Amniotic stem cell (primary cell): ENCODE measurements around the gene DMXL1.
"Not testable (repeated sequence)": the region's sequence is repeated elsewhere in the genome, so short reads cannot be mapped to it uniquely, and the experiment has no call there.

Experiments used
- DNase-seq: peaks from one replicate; lab custom pipeline; 2025; lab: John Stamatoyannopoulos, UW

DMXL1 gene

GRCh38 chr5:119070578-119070827 lies 384 bp upstream of the DMXL1 start:
- DNase-seq = peak; percentile 90

DNA sequence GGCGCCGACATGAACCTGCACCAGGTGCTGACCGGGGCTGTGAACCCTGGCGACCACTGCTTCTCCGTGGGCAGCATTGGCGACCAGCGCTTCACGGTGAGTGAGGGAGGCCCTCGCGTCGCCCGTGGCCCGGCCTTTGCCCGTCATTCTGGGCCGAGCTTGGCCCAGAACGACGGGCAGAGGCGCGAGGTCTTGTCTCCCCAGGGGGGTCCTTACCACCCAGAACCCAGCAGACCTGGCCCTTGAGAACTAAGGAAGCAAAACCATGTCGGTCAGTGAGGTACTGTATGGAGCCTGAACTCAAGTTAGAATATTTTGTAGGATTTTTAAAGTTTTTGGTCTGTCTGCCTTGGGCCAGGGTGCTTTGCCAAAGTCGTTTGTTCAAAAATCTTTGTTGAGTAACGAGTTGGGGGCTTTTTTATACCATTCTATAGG lies 691 bp downstream of the DMXL1 start:
- no peak for DNase-seq

GRCh38 chr5:119072496-119072895 lies 1.6 kb downstream of the DMXL1 start:
- DNase-seq = no peak

DNA sequence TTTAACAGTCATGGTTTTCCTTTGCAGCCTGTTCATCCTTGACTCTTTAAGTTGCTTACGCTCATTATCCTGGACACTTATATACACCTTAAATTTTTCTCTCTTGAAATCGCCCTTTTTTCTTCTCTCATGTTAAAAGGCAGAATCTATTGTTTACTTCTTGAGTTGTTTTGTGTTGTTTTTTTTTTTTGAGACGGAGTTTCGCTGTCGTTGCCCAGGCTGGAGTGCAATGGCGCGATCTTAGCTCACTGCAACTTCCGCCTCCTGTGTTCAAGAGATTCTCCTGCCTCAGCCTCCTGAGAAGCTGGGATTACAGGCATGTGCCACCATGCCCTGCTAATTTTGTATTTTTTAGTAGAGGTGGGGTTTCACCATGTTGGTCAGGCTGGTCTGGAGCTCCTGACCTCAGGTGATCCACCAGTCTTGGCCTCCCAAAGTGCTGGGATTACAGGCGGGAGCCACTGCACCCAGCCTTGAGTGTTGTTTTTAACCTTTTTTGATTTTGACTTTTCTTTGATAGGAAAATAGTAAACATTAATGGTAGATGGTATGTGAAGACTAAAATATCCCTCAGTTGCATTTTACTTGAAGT lies 3.0 kb downstream of the DMXL1 start:
- not testable (repeated sequence) for DNase-seq

DNA sequence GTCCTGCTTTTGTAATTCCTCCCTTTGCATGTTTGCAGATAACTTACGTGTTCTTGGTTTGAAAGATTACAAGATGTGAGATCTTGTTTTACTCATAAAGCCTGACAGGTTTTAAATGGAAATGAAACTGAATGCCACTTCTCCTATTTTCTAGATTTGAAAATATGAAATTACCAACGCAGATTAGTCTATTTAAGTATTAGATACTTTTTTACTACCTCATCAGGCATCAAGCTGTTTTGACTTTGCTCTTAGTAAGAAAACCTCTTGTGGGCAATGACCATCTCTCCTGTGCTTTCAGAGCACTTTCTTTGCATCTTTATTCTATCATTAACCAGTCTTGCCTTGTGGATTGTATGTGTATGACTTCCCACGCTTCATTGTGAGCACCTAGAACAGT lies 3.5 kb downstream of the DMXL1 start:
- no peak for DNase-seq

- not testable (repeated sequence) for DNase-seq
Observed at GRCh38 chr5:119075269-119075668, 4.4 kb downstream of the DMXL1 start.

DNA sequence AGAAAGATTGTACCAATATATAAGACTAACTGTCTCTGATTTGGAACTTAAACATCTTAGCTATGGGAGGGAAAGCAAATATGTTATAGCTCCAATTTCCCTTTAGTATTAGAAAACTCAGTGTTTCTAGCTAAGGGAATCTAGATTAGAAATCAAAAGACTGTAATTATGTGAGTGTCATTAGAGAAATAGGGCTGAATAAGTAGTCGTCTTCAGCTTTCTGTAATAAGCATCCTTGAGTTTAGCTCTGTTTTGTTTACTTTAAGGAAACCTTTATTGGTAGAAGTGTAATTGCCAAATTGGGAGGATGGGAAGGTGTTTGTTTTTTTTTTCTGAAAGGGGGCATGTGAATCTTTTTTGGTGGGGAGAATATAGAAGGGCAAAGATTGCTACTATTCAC lies 5.2 kb downstream of the DMXL1 start:
- no peak for DNase-seq

DNA sequence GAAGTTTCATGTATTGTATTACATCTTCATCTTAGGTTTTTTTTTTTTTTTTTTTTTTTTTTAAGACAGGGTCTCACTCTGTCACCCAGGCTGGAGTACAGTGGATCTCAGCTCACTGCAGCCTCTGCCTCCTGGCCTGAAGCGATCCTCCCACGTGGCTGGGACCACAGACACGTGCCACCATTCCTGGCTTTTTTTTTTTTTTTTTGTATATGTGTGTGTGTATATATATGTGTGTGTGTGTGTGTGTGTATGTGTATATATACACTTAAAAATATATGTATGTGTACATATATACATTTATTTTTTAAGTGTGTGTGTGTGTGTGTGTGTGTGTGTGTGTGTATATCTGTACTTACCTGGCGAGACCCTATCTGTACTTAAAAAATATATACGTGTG lies 6.6 kb downstream of the DMXL1 start:
- DNase-seq = no peak

DNA sequence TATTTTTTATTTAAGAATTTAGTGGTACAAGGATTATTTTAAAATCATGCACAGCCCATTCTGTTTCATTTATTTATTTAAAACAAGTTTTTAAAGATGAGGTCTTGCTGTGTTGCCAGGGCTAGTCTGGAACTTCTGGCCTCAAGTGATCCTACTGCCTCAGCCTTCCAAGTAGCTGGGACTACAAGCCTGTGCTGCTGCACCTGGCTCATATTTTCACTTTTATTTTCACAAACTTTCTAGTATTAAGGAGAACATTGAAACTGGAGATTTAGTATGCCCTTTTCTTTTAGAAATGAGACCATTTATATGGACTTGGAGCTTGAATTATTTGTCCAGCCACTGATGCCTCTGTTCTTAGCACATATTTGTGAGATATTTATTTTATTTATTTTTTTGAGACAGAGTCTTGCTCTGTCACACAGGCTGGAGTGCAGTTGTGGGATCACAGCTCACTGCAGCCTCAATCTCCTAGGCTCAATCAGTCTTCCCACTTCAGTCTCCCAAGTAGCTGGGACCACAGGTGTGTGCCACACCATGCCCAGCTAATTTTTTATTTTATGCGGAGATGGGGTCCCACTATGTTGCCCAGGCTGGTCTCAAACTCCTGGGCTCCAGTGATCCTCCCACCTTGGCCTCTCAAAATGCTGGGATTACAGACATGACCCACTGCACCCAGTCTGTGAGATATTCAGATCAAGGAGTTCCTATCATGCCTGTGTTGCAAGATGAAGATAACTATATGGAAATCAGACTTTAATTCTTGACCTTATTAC lies 7.4 kb downstream of the DMXL1 start:
- DNase-seq = no peak

DNA sequence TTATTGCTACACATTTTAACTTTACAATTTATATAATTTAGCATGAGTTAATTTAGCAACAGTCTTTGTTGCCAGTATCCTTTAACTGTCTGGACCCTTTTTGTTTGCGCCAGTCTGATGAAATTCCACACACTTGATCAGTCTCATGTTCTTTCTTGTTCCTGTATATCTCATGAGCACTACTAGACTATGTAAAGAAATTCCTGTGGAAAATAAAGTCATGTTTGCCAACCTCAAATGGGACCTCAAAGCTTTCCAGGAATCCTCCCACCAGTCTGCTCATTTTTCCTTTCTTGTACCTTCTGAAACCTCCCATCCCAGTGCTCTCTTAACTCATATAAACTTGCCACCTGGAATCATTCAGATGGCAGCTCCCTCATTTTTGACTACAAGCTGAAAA lies 8.0 kb downstream of the DMXL1 start:
- DNase-seq = no peak

DNA sequence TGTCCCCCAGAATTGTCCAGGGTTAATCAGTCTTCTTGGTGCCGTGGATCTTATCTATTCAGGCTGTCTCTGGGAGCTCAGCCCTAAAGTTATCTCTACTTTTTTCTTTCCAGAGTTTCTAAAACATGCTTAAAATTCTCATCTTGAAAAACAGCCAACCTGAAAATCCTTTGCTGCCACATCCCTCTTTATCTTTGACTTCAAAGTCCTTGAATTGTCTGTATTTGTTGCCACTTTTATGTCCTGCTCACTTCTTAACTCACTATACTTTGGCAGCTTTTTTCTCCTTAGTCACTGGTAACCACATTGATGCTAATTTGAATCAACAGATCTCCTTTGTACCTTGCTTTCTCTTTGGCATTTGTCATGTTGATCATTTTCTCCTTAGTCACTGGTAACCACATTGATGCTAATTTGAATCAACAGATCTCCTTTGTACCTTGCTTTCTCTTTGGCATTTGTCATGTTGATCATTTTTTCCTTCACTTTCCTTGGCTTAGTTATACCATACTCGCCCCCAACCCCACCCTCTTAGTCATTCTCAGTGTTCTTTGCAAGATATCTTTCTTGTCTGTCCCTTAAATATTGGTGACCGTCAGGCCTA lies 8.5 kb downstream of the DMXL1 start:
- DNase-seq = no peak

- no peak for DNase-seq
Observed at GRCh38 chr5:119080936-119081335, 10.0 kb downstream of the DMXL1 start.

DNA sequence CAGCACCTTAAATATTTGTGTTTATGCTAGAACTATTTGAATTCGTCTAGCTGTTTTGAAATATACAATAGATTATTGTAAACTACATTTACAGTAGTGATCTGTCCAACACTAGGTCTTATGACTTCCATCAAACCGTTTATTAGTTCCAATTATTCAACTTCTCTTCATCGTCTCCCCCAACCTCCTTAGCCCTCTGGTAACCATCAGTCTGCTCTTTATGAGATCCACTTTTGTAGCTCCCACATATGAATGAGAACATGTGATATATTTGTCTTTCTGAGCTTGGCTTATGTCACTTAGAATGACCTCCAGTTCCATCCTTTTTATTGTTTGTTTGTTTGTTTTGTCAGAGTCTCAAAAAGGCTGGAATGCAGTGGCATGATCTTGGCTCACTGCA lies 11.8 kb downstream of the DMXL1 start:
- DNase-seq = no peak

GRCh38 chr5:119083679-119084078 lies 12.8 kb downstream of the DMXL1 start:
- DNase-seq = no peak

- no peak for DNase-seq
Observed at GRCh38 chr5:119088438-119088837, 17.6 kb downstream of the DMXL1 start.

GRCh38 chr5:119095611-119096010 lies 24.7 kb downstream of the DMXL1 start:
- no peak for DNase-seq

DNA sequence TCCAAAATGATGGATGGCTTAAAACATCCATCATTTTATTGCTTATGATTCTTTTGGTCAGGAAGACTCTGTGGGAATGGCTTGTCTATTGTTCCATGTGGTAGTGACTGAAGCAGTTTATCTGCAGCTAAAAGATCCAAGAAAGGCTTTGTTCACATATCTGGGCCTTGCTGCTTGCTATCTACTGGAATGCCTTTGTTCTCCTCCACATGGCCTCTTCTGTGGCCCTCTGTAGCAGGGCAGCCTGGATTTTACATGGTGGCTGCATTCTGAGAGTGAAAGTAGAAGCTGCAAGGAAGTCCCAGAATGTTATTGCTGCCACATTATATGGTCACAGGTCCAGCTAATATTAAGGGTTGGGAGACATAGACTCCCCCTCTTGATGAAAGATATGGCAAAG lies 35.1 kb downstream of the DMXL1 start:
- no peak for DNase-seq

GRCh38 chr5:119112151-119112550 lies 41.3 kb downstream of the DMXL1 start:
- no peak for DNase-seq

DNA sequence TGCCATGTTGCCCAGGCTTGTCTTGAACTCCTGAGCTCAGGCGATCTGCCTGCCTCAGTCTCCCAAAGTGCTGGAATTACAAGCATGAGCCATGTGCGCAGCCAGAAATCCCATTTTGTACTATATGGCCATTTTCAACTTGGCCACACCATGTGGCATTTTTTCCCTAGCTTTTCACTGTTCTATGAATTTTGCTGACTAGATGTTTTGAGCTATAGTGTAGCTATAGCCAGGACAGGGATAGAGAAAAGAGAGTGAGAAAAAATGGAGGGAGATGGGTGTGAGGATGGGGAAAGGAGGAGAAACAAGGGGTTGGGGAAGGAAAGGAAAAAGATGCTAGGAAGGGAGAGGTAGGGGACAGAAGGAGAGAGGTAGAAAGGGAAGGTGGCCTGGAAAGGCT lies 46.4 kb downstream of the DMXL1 start:
- DNase-seq = no peak

DNA sequence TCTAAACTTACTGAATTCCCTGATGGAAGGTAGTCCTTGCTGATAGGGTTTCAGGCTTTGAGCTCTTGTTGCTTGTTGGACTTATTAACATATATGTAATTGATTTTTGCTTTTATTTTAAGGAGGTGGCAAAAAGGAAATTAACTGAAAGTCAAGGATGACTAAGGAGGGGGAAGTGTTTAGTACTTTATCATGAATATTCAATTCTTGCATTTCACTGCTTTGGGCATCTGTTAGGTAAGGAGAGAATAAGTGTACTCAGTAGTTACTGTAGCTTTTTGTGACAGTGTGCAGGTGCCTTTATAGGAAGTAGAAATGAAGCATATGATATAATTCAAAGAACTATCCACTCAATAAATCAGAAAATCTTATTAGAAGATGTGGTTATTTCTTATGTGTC lies 47.1 kb downstream of the DMXL1 start:
- no peak for DNase-seq

- DNase-seq = no peak
Observed at GRCh38 chr5:119120893-119121292, 50.0 kb downstream of the DMXL1 start.

DNA sequence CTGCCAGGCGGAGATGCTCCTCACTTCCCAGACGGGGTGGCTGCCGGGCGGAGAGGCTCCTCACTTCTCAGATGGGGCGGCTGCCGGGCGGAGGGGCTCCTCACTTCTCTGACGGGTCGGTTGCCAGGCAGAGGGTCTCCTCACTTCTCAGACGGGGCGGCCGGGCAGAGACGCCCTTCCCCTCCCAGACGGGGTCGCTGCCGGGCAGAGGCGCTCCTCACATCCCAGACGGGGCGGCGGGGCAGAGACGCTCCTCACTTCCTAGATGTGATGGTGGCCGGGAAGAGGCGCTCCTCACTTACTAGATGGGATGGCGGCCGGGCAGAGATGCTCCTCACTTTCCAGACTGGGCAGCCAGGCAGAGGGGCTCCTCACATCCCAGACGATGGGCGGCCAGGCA lies 51.6 kb downstream of the DMXL1 start:
- DNase-seq = not testable (repeated sequence)

DNA sequence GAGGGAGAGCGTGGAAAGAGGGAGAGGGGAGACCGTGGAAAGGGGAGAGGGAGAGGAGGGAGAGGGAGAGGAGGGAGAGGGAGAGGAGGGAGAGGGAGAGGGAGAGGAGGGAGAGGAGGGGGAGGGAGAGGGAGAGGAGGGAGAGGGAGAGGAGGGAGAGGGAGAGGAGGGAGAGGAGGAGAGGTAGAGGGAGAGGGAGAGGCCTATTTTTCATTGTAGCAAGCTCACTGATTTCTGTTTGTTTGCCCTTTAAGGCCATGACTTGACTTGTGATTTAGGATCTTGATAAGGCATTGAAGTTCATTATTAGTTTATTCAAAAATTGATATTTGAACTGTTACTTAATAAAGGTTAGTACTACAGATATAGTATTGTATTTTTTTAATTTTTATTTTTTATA lies 52.4 kb downstream of the DMXL1 start:
- DNase-seq = no peak

GRCh38 chr5:119129770-119130169 lies 58.9 kb downstream of the DMXL1 start:
- DNase-seq = no peak
